OCI-LY3 (cell line): ENCODE data around the gene TOP3A.

ENCODE experiments used
- H2AFZ ChIP-seq: fragments of 200-600, 300-600 bp; shearing (Covaris generic); 2 replicates; pipeline ENCODE4 v1.6.0; 2014; ENCODE audit warnings: antibody characterized with exemption, low read depth, low read length
- H3K27ac ChIP-seq: fragments of 200-600, 300-600 bp; sonication (generic); 2 replicates; pipeline ENCODE4 v1.5.1; 2014; ENCODE audit warnings: mild to moderate bottlenecking, low read length, moderate library complexity, mixed read lengths
- H3K27me3 ChIP-seq: fragments of 200-600, 300-600 bp; sonication (generic); 2 replicates; pipeline ENCODE4 v1.6.1; 2014; ENCODE audit warnings: low read depth, low read length, mixed read lengths
- H3K36me3 ChIP-seq: fragments of 200-600, 300-600 bp; sonication (generic); replicated peaks from 2 replicates; pipeline ENCODE3; 2014; ENCODE audit warnings: low read depth, low read length, mixed read lengths
- H3K4me1 ChIP-seq: fragments of 300-600, 200-600 bp; sonication (generic); 2 replicates; pipeline ENCODE4 v1.6.1; 2014; ENCODE audit warnings: low read length, mixed read lengths
- H3K4me2 ChIP-seq: fragments of 200-600, 300-600 bp; sonication (generic); 2 replicates; pipeline ENCODE4 v1.6.1; 2014; ENCODE audit warnings: low read length, mixed read lengths
- H3K4me3 ChIP-seq: fragments of 300-600, 200-600 bp; sonication (generic); 2 replicates; pipeline ENCODE4 v1.5.1; 2014; ENCODE audit warnings: antibody characterized with exemption, mild to moderate bottlenecking, low read length, moderate library complexity
- H3K79me2 ChIP-seq: fragments of 300-600, 200-600 bp; shearing (Covaris generic); 2 replicates; pipeline ENCODE4 v1.6.1; 2014; ENCODE audit warnings: mild to moderate bottlenecking, low read length, mixed read lengths
- H3K9ac ChIP-seq: fragments of 300-600, 200-600 bp; shearing (Covaris generic); 2 replicates; pipeline ENCODE4 v1.6.0; 2014; ENCODE audit warnings: mild to moderate bottlenecking, low read length, moderate library complexity
- H3K9me3 ChIP-seq: fragments of 200-600, 300-600 bp; shearing (Covaris generic); 2 replicates; pipeline ENCODE4 v1.6.1; 2014; ENCODE audit warnings: low read length, mixed read lengths; ENCODE audit not compliant: insufficient read depth
- H4K20me1 ChIP-seq: fragments of 200-600, 300-600 bp; sonication (generic); 2 replicates; pipeline ENCODE4 v1.6.1; 2016; ENCODE audit warnings: low read length, mixed read lengths; ENCODE audit not compliant: insufficient read depth
- EZH2phosphoT487 ChIP-seq: fragments of 200-600 bp; shearing (Covaris generic); IDR thresholded peaks from 2 replicates; pipeline ENCODE4 v1.6.1; 2018; ENCODE audit warnings: antibody characterized with exemption, mixed run types, low read depth
- TF ChIP-seq, protein P1 (sequence below): fragments of 200-600, 300-600 bp; sonication (generic); IDR thresholded peaks from 2 replicates; pipeline ENCODE4 v1.5.1; 2014; ENCODE audit warnings: antibody characterized with exemption, low read length, low read depth

The TOP3A gene

DNA sequence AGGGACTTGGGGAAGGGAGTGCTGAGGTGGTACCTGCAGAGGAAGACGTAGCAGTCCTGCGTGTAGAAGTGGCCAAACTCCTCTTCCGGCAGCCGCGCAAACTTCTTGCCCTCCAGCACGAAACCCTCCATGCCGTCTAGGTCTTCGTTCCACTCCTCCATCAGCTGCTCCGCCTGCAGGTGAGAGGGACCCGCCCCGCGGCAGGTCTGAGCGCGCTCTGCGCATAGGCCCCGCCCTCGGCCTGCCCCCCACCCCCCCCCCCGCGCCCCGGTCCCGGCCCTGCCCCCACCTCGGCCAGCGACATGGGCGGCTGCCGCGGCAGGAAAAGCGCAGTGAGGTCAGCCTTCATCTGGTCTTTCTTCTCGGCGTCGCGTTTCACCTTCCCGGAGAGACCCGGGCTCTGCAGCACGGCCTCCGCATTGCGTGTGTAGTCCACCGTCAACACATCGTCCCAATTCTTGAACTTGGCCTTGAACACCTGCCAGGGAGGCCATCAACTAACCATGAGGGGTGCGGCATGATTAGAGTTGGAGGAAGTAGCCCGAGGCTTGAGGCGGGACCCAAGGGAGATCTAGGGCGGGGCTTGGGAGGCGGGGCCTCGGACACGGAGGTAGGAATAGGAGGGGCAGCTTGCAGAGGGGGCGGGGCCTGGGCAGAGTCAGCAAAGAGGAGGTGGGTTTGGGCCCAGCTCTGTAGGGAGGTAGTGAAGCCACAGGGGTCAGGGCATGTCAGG, 67.7 kb downstream of the TOP3A start:
- Histone ChIP-seq H3K79me2 (no peaks in the 10 kb centered on the region), H3K4me2 (no peak overlapping the region), H3K9ac (no peak overlapping the region), H3K27ac (no peak overlapping the region), H4K20me1 (no peaks in the 10 kb centered on the region), H3K27me3 (no peaks in the 10 kb centered on the region), H3K36me3 (no peaks in the 10 kb centered on the region), H3K4me3 (no peak overlapping the region), H2AFZ (no peak overlapping the region), H3K4me1 (no peaks in the 10 kb centered on the region), H3K9me3 (no peaks in the 10 kb centered on the region)
- TF ChIP-seq, protein P1, sequence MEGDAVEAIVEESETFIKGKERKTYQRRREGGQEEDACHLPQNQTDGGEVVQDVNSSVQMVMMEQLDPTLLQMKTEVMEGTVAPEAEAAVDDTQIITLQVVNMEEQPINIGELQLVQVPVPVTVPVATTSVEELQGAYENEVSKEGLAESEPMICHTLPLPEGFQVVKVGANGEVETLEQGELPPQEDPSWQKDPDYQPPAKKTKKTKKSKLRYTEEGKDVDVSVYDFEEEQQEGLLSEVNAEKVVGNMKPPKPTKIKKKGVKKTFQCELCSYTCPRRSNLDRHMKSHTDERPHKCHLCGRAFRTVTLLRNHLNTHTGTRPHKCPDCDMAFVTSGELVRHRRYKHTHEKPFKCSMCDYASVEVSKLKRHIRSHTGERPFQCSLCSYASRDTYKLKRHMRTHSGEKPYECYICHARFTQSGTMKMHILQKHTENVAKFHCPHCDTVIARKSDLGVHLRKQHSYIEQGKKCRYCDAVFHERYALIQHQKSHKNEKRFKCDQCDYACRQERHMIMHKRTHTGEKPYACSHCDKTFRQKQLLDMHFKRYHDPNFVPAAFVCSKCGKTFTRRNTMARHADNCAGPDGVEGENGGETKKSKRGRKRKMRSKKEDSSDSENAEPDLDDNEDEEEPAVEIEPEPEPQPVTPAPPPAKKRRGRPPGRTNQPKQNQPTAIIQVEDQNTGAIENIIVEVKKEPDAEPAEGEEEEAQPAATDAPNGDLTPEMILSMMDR: no peak
- no peak for TF ChIP-seq EZH2phosphoT487

DNA sequence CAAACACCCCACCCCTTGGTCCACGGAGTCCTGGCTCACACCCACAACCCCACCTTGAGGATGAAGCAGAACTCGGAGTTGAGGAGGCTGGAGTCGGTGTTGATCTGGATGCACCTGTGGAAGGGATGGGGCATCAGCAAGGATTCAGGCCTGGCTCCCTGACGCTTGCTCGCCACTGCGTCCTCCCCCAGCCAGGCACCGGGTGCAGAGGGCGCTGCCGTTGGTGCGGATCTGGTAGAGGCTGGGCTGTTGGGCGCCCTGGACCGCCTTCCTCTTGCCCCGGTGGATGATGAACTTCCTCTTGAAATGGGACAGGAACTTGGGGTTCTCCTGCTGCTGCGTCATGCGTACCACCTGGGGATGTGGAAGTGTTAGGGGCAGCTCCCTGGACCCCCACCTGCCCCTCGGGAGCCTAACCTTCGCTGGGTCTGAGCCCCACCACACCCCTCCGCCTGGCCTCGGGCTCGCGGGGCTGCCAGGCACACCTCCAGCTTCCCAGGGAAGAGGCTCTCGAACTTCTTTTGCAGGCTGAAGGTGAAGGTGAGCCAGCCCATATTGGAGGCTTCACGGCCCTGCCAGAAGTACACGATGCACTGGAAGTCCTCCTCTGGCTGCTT, 68.6 kb downstream of the TOP3A start:
- no peaks in the 10 kb centered on the region for H3K9me3 ChIP-seq
- H3K79me2 ChIP-seq: no peaks in the 10 kb centered on the region
- TF ChIP-seq, protein P1: no peak
- no peak for TF ChIP-seq EZH2phosphoT487
- no peaks in the 10 kb centered on the region for H3K27me3 ChIP-seq
- no peak overlapping the region for H3K27ac ChIP-seq
- no peaks in the 10 kb centered on the region for H3K4me1 ChIP-seq
- no peaks in the 10 kb centered on the region for H4K20me1 ChIP-seq
- no peak overlapping the region for H3K9ac ChIP-seq
- H3K4me3 ChIP-seq: no peak overlapping the region
- H3K36me3 ChIP-seq: no peaks in the 10 kb centered on the region
- H2AFZ ChIP-seq: no peak overlapping the region
- no peak overlapping the region for H3K4me2 ChIP-seq

DNA sequence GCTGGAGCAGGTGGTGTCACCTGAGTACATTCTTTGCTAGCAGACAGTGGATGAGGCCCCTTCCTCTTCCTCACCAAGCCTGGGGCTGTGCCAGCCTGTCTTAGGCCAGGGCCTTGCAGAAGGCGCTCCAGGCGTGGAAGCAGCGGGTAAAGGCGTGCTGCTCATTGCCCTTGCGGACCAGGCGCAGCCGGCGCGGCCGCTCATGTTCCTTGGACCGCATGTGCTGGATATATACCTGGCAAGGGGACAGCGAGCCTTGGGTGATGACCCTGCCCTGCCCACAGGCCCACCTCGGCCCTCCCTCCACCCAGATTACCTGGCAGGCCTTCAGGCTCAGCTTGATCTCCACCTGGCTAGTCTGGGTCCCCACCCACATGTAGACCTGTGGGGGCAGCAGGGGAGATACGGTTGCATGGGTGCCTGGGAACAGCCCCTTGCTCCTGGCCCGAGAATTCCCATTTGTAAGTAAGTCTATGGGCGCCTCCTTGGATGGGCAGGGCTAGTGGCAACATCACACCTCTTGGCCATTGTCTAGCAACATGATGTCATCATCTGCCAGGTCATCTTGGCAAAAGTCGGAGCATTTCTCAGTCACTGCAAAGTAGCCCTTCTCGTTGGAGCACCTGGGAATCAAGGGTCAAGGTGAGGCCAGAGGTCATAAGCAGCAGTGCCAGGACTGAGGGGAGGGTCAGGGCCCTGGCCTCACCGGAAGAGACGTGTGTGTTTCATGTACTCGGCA, 69.6 kb downstream of the TOP3A start:
- Histone ChIP-seq H4K20me1 (no peaks in the 10 kb centered on the region), H3K79me2 (no peaks in the 10 kb centered on the region), H3K9me3 (no peaks in the 10 kb centered on the region), H3K27ac (no peak overlapping the region), H3K4me1 (no peaks in the 10 kb centered on the region), H2AFZ (no peak overlapping the region), H3K36me3 (no peaks in the 10 kb centered on the region), H3K4me2 (no peak overlapping the region), H3K27me3 (no peaks in the 10 kb centered on the region), H3K4me3 (no peak overlapping the region), H3K9ac (no peak overlapping the region)
- TF ChIP-seq, protein P1: no peak
- no peak for TF ChIP-seq EZH2phosphoT487

DNA sequence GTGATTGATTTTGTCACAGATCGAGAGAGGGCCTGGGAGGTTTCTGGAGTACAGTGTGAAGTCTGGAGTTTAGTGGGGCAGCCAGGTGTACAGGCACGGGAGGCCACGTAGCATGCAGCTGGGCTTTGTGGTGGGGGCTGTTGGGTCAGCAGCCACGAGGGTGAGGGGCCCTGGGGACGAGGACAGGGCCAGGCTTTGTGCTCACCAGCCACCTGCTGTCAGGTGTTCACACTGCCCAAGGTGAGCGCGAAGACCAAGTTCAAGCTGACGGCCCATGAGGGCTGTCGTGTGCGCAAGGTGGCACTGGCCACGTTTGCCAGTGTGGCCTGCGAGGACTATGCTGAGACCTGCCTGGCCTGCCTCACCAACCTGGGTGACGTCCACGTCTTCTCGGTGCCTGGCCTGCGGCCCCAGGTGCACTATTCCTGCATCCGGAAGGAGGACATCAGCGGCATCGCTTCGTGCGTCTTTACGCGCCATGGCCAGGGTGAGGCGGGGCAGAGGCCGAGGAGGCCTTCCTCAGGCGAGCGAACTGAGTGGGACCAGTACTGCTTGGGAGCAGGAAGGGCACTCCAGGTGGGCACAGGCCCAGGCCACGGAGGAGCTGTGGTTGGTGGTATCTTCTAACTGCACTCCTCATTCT, 73.4 kb downstream of the TOP3A start:
- Histone ChIP-seq H3K36me3 (no peaks in the 10 kb centered on the region), H3K9ac (no peak overlapping the region), H3K4me1 (no peaks in the 10 kb centered on the region), H3K79me2 (no peaks in the 10 kb centered on the region), H3K4me2 (no peak overlapping the region), H4K20me1 (no peaks in the 10 kb centered on the region), H3K4me3 (no peak overlapping the region), H3K27me3 (no peaks in the 10 kb centered on the region), H2AFZ (no peak overlapping the region), H3K27ac (no peak overlapping the region), H3K9me3 (no peaks in the 10 kb centered on the region)
- TF ChIP-seq, protein P1: no peak
- TF ChIP-seq EZH2phosphoT487: no peak
